ENCODE measurements around the gene CMSS1.

DNA sequence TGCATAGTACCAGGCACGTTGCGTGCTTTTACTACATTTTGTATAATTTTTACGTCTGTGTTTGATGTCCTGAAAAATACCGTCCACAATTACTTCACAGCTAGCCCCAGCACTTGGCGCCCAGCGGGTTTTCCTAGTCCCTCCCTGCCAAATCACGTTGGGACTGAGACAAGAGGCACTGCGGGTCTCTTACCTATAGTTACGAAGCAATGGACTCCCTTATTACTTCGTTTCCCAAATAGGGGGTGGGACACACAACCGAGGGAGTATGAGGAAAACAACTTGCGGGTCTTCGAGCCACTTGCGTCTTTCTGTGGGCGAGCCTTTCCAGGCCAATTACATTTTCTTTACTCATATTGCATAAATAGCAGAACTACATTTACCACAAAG, 620 bp upstream of the CMSS1 start:
- TF ChIP-seq, protein P1, sequence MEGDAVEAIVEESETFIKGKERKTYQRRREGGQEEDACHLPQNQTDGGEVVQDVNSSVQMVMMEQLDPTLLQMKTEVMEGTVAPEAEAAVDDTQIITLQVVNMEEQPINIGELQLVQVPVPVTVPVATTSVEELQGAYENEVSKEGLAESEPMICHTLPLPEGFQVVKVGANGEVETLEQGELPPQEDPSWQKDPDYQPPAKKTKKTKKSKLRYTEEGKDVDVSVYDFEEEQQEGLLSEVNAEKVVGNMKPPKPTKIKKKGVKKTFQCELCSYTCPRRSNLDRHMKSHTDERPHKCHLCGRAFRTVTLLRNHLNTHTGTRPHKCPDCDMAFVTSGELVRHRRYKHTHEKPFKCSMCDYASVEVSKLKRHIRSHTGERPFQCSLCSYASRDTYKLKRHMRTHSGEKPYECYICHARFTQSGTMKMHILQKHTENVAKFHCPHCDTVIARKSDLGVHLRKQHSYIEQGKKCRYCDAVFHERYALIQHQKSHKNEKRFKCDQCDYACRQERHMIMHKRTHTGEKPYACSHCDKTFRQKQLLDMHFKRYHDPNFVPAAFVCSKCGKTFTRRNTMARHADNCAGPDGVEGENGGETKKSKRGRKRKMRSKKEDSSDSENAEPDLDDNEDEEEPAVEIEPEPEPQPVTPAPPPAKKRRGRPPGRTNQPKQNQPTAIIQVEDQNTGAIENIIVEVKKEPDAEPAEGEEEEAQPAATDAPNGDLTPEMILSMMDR (IDR thresholded peaks at IDR 0.05) = no peak
- TF ChIP-seq EZH2 (IDR thresholded peaks at IDR 0.05) (no peak), EZH2phosphoT487 (IDR thresholded peaks at IDR 0.05) (no peak)

Data from neural progenitor cell (in vitro differentiated cells).